ENCODE data around the gene KNSTRN.
A peak's percentile ranks its signal among the peaks of the same experiment; 100 is the strongest.

KNSTRN gene

DNA sequence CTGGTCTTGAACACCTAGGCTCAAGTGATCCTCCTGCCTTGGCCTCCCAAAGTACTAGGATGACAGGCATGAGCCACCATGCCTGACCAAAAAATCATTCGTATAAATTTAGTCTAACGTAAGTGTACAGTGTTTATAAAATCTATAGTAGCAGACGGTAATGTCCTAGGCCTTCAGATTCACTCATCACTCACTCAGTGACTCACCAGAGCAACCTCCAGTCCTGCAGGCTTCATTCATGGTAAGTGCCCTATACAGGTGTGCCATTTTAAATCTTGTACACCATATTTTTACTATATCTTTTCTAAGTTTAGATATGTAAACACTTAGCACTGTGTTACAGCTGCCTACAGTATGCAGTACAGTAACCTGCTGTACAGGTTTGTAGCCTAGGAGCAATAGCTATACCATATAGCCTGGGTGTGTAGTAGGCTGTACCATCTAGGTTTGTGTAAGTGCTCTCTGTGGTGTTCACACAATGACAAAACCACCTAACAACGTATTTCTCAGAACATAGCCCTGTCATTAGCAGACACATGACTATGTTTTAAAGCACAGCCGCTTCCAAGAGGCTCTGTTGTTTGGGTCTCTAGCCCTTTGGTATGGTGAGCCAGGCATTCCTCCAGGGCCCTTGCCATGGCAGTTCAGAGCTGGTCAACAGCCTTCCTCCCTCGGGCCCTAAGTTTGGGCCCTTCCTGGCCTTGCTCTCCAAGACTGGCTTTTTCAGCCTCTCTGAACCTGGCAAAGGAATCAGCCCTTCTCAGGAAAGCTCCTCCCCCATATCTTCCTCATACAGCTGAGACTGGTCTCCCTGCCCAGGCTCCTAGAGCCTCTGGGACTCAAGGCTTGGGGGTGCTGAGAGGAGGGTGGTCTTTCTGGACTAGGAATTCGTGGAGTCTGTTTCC is 39.9 kb upstream of the KNSTRN start:
- H3K4me3 ChIP-seq (replicated peaks; ENCODE audit: low read depth, low read length) = no peak overlapping the region
- DNase-seq (ENCODE audit: low read depth) = peak; percentile 52
- TF ChIP-seq CTCF (IDR thresholded peaks at IDR 0.05; ENCODE audit: low read length, missing control alignments) = no peak

- TF ChIP-seq CTCF (IDR thresholded peaks at IDR 0.05; ENCODE audit: low read length, missing control alignments) = no peak
- H3K4me3 ChIP-seq (replicated peaks; ENCODE audit: low read depth, low read length) = no peak overlapping the region
- peak; percentile 97 for DNase-seq (ENCODE audit: low read depth)
These were observed 39.0 kb upstream of the KNSTRN start for GRCh38 chr15:40343512-40343911.

DNA sequence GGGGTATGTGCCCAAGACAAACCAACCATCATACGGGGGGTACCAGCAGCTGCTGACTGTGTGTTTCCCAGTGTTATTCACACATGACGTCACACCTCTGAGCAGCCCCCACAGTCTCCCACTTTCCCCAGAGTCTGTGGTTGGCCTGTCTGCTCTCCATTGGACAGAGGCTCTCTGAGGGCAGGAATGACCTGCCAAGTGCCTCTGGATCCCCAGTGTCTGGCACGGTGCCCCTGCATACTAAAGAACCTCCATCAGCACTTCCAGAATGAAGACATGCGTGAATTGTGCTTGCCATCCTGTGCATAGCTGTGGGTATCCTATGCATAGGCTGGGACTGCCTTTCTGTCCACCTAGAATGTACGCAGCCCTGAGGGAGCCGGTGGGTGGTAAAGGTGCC is 38.3 kb upstream of the KNSTRN start:
- no peak for TF ChIP-seq CTCF (IDR thresholded peaks at IDR 0.05; ENCODE audit: low read length, missing control alignments)
- no peak overlapping the region for H3K4me3 ChIP-seq (replicated peaks; ENCODE audit: low read depth, low read length)
- peak; percentile 55 for DNase-seq (ENCODE audit: low read depth)

DNA sequence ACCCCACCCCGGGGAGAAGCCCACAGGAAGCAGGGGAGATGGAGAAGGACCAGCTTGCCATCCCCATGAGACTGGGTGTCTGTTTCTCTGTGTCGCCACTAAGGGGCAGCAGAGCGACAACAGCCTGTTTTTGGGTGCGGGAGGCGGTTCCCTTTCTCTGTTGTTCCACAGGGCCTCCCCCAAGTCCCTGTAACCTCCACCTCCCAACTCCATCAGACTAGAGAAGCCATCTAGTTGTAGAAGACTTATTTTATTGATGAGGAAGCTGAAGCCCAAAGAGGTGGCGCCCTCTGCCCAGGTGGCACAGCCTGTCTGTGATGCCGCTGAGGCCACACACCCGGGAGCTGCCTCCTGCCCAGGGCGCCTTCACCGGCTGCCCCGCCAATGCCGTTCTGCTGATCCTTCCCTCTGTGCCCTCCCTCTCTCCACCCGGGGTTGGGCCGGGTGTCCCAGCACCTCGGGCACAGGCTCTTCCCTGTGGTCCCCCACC is 37.8 kb upstream of the KNSTRN start:
- no peak overlapping the region for H3K4me3 ChIP-seq (replicated peaks; ENCODE audit: low read depth, low read length)
- peak; percentile 75 for DNase-seq (ENCODE audit: low read depth)
- peak; percentile 83 for TF ChIP-seq CTCF (IDR thresholded peaks at IDR 0.05; ENCODE audit: low read length, missing control alignments)

GRCh38 chr15:40345225-40345866 is 37.2 kb upstream of the KNSTRN start:
- TF ChIP-seq CTCF (IDR thresholded peaks at IDR 0.05; ENCODE audit: low read length, missing control alignments) = no peak
- DNase-seq (ENCODE audit: low read depth) = no peak
- no peak overlapping the region for H3K4me3 ChIP-seq (replicated peaks; ENCODE audit: low read depth, low read length)

GRCh38 chr15:40345867-40346578 is 36.5 kb upstream of the KNSTRN start:
- H3K4me3 ChIP-seq (replicated peaks; ENCODE audit: low read depth, low read length) = no peak overlapping the region
- TF ChIP-seq CTCF (IDR thresholded peaks at IDR 0.05; ENCODE audit: low read length, missing control alignments) = no peak
- DNase-seq (ENCODE audit: low read depth) = no peak
